ENCODE measurements around the gene OR6T1. TPM values are rescaled to one million over a fixed set of nuclear protein-coding genes. Genes with fewer than 3 reads are reported as not detected.

The OR6T1 gene
- total and polyA plus RNA-seq, 2 experiments from 2014 or later: not detected

GRCh38 chr11:123924027-123924426 is 19.6 kb downstream of the OR6T1 start (continued):
- no peak for TF ChIP-seq REST (IDR thresholded peaks at IDR 0.05; ENCODE audit: unreplicated experiment)

GRCh38 chr11:123920943-123921342 is 22.7 kb downstream of the OR6T1 start:
- H3K4me1 Mint-ChIP-seq: no peaks in the 10 kb centered on the region
- H3K9me2 ChIP-seq (ENCODE audit: insufficient read depth): no peaks in the 10 kb centered on the region
- H3K36me3 ChIP-seq (ENCODE audit: insufficient read depth): no peaks in the 10 kb centered on the region
- no peak overlapping the region for H3K4me3 Mint-ChIP-seq
- no peaks in the 10 kb centered on the region for H3K9me3 Mint-ChIP-seq
- H3K36me3 Mint-ChIP-seq (ENCODE audit: low read depth): no peaks in the 10 kb centered on the region
- H3K27me3 ChIP-seq (ENCODE audit: insufficient read depth): no peaks in the 10 kb centered on the region
- H3K4me3 ChIP-seq: no peak overlapping the region
- no peaks in the 10 kb centered on the region for H3F3A ChIP-seq (replicated peaks; ENCODE audit: low read depth)
- H3K27me3 Mint-ChIP-seq (ENCODE audit: insufficient read depth, low read depth, poor library complexity): no peaks in the 10 kb centered on the region
- H3K4me1 ChIP-seq (ENCODE audit: insufficient read depth): no peaks in the 10 kb centered on the region
- H3K4me2 ChIP-seq: no peak overlapping the region
- H2AFZ ChIP-seq: no peak overlapping the region
- H3K27ac Mint-ChIP-seq: no peak overlapping the region
- TF ChIP-seq JUNB (IDR thresholded peaks at IDR 0.05; ENCODE audit: unreplicated experiment): no peak
- no peak for TF ChIP-seq ZNF114 (CRISPR knock-in tag; IDR thresholded peaks at IDR 0.05)
- no peak for TF ChIP-seq POLR2AphosphoS5 (IDR thresholded peaks at IDR 0.05; ENCODE audit: low read depth)
- TF ChIP-seq REST (IDR thresholded peaks at IDR 0.05; ENCODE audit: unreplicated experiment): no peak
- no peak for TF ChIP-seq NANOG (IDR thresholded peaks at IDR 0.05; ENCODE audit: borderline replicate concordance)
- TF ChIP-seq CREB1 (CRISPR knock-in tag; IDR thresholded peaks at IDR 0.05; ENCODE audit: low read depth): no peak
- no peak for TF ChIP-seq ZNF462 (CRISPR knock-in tag; IDR thresholded peaks at IDR 0.05)
- TF ChIP-seq EZH2phosphoT487 (IDR thresholded peaks at IDR 0.05; ENCODE audit: unreplicated experiment): no peak
- no peak for TF ChIP-seq CTCF (conservative IDR thresholded peaks at IDR 0.05; ENCODE audit: low read depth in 2 of 2)
- H3K79me2 ChIP-seq (replicated peaks; ENCODE audit: insufficient read depth): no peaks in the 10 kb centered on the region
- no peak for ATAC-seq
- H4K20me1 ChIP-seq (replicated peaks; ENCODE audit: insufficient read depth): no peaks in the 10 kb centered on the region
- H3K27ac ChIP-seq (ENCODE audit: low read depth): no peak overlapping the region
- DNase-seq (ENCODE audit: low spot score): no peak
